ENCODE results near the gene STARD13.
"Not testable (repeated sequence)": the region's sequence is repeated elsewhere in the genome, so short reads cannot be mapped to it uniquely, and the experiment has no call there.

Gene STARD13

DNA sequence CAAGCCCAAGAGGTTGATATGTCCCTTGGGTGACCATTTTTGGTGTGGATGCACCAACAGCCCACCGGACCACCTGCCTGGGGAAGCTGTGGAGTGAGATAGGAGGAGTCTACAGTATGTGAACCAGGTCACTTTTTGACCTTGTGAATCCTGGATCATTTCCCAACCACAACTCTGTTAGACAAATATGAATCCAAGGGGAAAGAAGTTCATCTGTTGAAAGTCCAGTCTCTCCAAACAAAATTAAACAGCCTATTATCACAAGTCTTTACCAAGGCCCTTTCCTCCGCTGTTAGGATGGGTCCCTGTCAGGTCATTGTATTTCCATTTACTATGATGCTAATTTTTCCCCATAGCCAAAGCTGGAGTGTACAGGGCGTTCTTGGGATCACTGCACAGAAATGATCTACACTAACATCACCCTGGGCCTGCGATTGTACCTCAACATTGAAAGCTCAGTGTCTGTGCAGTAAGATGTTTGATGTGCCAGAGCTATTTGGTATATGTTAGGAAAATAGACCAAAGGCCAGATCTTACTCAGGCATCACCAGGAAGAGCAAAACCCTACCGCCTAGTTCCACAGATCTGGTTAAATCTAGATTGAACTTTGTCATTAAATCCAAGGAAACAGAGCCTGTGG lies 117.1 kb downstream of the STARD13 start:
- DNase-seq: no peak

DNA sequence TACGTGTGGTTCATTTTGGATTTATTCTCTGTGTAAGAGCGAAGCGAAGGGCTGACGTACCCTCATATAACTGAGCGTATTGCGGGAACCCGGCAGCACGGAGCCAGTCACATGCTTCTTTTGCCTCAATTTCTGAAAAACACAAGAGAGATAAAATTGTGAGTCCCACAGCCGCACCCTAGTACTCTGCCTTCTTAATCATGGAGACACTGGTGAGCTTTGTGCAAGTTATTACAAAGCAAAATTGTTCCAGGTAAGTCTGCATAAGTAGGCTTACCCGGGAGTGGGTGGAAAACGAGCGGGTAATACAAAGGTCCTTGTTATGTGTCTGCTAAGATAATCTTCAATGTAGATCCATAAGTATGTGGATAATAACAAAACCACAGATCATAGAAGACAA lies 118.1 kb downstream of the STARD13 start:
- no peak for DNase-seq

DNA sequence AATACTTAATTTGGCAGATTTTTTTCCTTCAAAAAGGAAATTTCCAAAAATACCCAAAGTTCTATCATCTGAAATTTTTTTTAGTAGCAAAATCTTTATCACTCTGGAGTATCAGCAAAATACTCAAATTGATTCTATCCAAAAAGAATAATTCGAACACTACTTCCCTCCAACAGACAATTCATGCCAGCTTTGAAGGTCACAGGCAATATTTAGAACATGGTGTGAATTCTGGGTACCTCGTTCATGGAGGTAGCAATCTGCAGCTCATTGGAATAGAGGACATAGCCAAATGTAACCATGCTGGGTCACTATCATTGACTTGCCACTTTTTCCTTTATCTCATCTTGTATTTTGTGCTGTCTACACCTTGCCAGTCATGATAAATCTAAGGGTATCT lies 119.8 kb downstream of the STARD13 start:
- no peak for DNase-seq

GRCh38 chr13:33164331-33164730 lies 121.2 kb downstream of the STARD13 start:
- DNase-seq: no peak

DNA sequence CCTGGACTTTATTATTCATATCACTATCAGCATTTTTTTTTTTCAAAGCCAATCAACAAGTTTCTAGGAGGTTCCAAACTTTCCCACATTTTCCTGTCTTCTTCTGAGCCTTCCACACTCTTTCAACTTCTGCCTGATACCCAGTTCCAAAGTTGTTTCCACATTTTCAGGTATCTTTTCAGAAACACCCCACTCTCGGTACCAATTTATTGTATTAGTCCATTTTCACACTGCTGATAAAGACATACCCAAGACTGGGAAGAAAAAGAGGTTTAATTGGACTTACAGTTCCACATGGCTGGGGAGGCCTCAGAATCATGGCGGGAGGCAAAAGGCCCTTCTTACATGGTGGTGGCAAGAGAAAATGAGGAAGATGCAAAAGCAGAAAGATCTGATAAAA lies 122.8 kb downstream of the STARD13 start:
- DNase-seq: not testable (repeated sequence)

DNA sequence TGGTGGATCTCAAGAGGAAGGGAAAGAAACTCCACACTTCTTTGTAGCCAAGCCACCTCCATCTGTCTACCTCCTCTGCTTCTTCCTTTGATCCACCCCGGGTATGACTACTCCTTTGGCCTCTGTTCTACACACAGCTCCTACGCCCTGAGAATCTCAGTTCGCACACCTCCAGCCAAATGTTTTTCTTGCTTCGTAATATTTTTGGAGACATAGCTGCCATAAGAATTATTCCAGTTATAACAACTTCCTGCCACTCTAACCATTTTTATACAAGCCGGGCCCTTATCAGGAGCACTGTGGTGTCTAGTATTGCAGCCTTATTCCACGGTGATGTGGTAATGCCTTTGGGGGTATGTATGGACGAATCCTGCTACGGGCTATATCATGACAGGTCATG lies 126.7 kb downstream of the STARD13 start:
- DNase-seq: no peak

DNA sequence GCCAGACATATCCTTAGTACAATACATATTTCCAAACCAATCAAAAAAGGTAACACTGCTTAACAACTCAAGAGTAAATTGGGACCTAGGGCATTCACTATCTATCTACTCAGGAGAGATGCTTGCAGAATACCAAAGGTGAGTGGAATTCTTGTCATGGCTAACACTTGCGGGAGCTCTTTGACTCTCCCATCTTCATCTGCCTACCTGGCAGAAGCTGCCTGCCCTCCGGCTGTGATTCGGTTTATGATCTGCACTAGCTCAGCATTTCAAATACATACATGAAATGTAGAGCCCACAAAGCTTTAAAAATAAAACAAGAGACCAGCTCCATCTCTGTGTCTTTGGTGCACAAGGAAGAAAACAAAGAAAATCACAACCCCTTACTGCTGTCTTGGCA lies 127.3 kb downstream of the STARD13 start:
- DNase-seq: no peak

DNA sequence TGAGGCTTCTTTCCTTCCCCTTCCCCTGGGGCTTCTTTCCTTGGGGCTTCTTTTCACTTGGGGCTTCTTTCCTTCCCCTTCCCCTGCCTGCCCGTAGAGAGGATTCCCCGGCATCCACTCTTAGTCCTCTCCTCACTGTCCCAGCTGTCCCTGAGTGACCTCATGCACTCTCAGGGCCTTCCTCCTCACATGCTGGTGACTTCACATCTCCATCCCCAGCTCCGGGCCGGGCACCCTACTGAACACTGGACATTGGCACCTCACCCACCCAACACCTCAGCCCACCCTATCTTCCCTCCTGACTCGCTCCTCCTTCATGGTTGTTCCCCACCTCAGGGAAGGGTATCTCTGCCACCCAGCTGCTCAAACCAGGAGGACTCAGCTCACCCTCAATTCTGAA lies 130.6 kb downstream of the STARD13 start:
- DNase-seq: no peak

DNA sequence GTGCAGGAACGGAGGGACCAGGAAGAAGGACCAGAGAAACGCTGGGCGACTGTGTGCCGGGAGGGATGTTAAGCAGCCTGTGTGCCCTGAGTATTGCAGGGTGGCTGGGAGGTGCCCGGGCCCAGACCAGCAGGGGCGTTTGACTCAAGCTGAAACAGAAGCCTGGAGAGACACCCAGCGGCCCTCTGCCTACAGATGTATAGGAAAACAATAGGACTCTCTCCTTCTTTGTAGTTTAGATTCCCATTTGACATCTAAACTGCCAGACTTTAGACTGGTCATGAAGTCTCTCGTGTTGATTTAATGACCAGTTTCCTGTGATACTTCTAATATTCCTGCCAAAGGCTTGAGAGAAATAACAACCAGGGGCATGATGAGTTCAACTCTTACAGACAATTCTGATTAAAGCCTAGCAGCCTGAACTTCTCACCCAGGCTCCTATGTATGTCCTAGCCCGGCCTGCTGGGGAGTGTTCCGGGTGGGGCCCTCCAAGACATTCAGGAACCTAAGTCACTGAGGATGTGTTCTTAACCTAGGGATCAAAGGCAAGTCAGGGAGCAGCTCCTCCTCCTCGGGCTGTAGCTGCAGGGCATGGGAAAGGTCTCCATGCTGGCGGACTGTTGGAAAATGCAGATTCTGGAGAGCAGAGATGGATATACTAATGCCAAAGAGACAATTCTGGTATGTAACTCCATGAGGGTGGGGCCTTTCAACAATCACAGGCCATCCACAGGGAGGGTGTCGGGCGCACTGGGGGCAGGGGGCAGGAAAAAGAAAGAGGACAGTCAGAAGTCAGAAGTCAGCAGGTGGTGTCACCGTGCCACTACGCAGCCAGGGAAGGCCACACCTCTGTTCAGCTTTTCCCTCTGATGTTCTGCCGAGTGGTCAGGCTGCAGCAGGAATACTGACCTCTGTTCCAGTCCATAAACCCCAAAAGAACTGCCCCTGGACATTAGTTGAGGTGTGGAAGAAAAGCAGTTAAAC lies 131.8 kb downstream of the STARD13 start:
- DNase-seq: no peak

DNA sequence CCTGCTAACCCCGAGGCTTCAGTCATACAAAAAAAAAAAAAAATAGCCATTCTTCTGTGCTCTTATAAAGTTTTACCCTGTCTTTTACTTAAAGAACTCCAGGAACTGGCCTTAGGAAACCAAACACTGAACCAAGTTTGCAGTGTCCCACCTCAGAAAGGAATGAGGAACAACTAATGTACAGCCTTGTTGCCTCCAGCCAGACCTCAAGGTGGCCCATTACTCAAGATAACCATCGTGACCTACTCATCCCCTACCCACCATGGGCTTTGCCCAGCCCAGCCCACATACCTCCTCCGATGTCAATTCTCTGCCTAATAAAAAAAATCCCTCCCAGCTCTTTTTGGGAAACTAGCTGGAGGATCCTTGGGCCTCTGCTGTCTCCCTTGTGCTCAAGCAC lies 133.2 kb downstream of the STARD13 start:
- DNase-seq: no peak

DNA sequence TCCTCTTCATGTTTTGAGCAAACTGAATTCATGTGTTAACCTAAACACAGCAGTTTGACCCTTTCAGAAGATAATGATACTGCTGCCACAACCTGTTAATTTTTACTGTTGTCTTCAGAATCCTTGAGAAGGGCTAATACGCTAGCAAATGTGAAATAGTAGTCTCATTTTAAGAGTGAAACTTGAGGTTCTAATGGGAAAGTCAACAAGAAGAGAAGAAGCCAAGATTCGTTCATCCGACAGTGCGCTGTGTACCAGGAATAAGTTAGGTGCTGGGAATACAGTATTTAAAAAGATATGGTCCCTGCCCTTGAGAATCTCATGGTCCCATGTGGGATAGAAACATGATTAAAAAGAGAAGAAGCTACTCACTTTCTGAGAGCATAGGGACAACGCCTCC lies 134.9 kb downstream of the STARD13 start:
- DNase-seq: no peak

GRCh38 chr13:33150126-33150525 lies 135.4 kb downstream of the STARD13 start:
- DNase-seq: no peak

GRCh38 chr13:33147832-33148231 lies 137.7 kb downstream of the STARD13 start:
- no peak for DNase-seq

DNA sequence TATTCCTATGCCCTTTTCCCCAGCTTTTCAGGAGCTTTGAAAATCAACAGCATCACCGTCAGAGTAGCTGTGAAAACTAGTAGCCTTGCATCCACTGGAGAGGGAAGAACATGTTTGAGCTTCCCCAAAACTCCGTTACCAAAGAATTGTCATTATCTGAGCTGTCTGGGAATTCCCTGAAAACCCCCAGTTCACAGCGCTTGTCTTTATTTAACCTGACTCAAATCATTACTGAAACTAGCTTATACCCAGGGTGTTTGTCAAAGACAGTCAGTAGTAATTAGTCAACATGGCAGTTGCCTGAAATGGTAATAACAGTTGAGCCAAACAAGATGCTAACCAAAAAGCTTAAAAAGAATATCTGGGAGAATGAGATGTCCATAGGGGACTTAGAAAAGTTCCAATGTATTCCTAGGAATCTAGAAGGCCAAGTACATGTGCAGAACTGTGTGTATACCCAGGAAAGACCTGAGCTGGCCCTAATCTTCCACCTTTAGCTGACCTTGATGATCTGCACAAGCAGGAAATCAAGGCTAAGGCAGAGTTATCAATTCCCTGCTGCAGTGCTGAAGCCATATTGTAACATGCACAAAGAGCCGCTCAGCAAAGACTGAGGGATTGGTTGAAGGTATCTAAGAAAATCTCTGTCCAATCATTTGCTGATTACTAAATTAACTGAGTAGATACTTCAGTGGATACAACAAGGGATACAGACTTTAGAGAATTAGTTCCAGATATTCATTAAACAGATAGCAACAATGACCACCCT lies 138.5 kb downstream of the STARD13 start:
- no peak for DNase-seq

DNA sequence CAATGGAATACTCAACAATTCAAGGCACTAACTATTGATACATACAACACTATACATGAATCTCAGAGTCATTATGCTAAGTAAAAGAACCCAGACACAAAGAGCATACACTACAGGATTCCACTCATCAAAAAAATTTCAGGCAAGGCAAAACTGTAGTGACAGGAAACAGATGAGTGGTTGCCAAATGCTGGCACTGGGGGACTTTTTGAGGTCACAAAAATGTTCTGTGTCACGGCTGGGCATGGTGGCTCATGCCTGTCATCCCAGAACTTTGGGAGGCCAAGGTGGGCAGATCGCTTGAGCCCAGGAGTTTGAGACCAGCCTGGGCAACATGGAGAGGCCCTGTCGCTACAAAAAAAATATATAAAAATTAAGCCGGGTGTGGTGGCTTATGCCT lies 139.9 kb downstream of the STARD13 start:
- no peak for DNase-seq

- DNase-seq: no peak
Observed at GRCh38 chr13:33144358-33144784, 141.2 kb downstream of the STARD13 start.

DNA sequence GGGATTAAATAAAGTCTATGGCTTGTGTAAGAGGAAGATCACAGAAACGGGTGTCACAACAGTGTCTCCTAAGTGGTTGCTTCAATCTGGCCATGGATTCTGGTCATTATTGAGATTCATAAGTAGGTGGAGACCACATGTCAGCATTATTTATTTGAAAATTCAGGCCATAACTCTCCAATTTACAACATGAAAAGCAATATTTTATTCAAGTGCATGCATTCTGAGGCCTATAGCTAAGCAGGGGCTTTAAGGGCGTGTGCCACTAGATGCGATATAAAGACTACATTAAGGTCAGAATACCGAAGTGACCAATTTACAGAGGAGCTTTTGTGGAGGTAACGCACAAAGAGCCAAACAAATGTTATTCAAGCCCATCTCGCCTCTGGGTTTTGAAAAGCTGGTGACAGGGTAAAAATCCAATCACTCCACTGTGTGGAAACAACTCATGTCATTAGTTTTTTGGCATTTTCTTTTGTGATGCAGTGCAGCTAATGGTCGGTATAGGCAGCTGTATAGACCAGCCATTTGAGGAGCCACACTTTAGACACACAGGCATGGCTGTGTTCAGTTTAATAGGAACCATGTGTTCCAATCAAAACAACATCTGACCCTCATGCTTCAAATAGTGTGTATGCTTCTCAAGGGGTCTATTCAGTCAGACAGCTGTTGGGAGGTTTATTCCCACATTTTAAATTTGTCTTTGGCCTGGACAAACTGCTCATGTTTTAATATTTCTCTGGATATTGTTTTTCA lies 145.6 kb downstream of the STARD13 start:
- no peak for DNase-seq

GRCh38 chr13:33139184-33139583 lies 146.4 kb downstream of the STARD13 start:
- DNase-seq: no peak

DNA sequence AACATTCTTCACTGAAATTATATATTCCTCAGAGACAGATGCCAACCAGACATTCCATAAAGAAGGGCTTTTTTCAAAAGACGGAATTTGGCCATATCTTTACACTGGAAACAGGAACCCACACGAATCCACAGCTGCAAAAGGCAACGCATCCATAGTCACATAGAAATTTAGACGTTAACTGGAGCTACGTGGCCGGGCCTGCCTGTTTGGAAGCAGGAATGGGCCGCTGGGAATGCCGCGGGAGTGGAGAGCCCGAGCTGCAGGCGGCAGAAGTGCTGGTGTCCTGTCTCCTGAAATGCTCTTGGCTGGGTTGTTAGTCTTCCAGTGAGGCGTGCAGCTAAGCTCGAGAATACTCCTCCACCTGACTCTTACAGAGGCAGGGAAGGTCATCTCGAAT lies 147.1 kb downstream of the STARD13 start:
- no peak for DNase-seq

DNA sequence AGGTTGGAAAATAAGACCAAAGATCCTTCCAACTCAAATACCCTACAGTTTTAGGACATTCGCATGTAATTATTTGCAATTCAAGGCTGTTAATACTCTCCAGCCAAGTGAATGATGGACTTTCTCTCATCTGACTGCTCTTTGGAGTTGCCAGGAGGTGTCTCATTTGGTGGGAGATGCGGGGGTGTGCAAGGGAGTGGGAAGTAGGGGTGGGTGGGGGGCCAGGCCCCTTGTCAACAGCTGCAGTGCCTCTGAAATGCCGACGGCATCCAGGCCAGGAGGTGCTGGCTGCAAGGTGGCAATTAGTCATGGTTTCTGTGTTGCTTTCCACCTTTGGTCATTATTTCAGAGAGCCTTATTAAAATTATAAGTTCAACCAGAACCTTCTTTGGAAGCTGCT lies 147.8 kb downstream of the STARD13 start:
- DNase-seq: no peak

DNA sequence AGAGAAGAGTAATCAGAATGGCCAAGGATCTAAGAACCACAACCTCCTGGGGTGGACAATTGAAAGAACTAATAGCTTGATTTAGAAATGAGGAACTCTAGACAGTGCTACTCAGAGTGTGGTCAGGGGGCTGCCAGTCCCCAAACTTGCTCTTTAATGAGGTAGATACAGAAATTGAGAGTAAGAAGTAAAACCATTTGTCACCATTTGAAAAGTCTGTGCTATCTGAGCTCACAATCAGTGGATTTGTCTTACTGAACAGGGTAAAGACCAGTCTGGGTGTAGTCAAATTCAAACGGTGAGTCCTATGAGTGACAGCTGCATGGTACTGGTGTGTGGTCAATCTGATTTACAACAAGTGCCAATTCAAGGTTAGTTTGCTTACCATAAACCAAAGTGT lies 150.5 kb downstream of the STARD13 start:
- no peak for DNase-seq

- no peak for DNase-seq
Observed at GRCh38 chr13:33134213-33134612, 151.3 kb downstream of the STARD13 start.

Measured in CD4-positive, alpha-beta T cell treated with Interleukin-15 for 1 hour (primary cell).